ENCODE measurements around the gene OMP. TPM values are rescaled to one million over a fixed set of nuclear protein-coding genes. Genes with fewer than 3 reads are reported as not detected.
A peak's percentile ranks its signal among the peaks of the same experiment; 100 is the strongest.

The OMP gene
- total RNA-seq, 5 donors from 2014 or later (not counting 1 experiment from before 2014, with no cell fraction given) = 0.79 TPM; not detected in 4

GRCh38 chr11:77071671-77072605 is 30.7 kb upstream of the OMP start:
- ChIA-PET POLR2A (no interaction called here), CTCF (no interaction called here)
- Mint-ChIP-seq H3K9me3 (no peaks in the 10 kb centered on the region), H3K27me3 (no peaks in the 10 kb centered on the region), H3K4me1 (peaks cover 24 to 30% (median 26%) of the 10 kb centered on the region in 3 donors), H3K27ac (peak overlapping the region in 1 of 2 donors; percentile 61), H3K4me3 (no peak overlapping the region), H3K36me3 (no peaks in the 10 kb centered on the region)
- Histone ChIP-seq H3K4me3 (ENCODE audit: control insufficient read depth in 1 of 2, extremely low read depth in 1 of 2, low read length in 1 of 2) (no peak overlapping the region), H3K27ac (ENCODE audit: low read length) (peak overlapping the region; percentile 18), H3K27me3 (replicated peaks in 1 of 2; ENCODE audit: control insufficient read depth in 2 of 2, extremely low read depth in 1 of 2, insufficient read depth in 2 of 2, low read length in 1 of 2) (peaks cover 0 to 13% of the 10 kb centered on the region in 2 experiments), H3K36me3 (ENCODE audit: control insufficient read depth in 2 of 2, extremely low read depth in 1 of 2, insufficient read depth in 1 of 2, low read length in 1 of 2) (no peaks in the 10 kb centered on the region), H3K4me1 (ENCODE audit: control insufficient read depth in 1 of 2, extremely low read depth in 1 of 2, insufficient read depth in 2 of 2, low read length in 2 of 2) (peaks cover 0 to 49% of the 10 kb centered on the region in 2 experiments), H3K9me3 (no peaks in the 10 kb centered on the region)
- no peak for ATAC-seq (replicated peaks in 1 of 4)
- 64% methylated on average over 12 of the region's 15 CpGs for WGBS (ENCODE audit: insufficient coverage)
- peak in 1 of 35 experiments; percentile 17 for DNase-seq

- Mint-ChIP-seq H3K36me3 (no peaks in the 10 kb centered on the region), H3K27ac (no peak overlapping the region), H3K27me3 (no peaks in the 10 kb centered on the region), H3K9me3 (no peaks in the 10 kb centered on the region), H3K4me1 (peaks cover 18 to 29% (median 21%) of the 10 kb centered on the region in 3 donors), H3K4me3 (peak overlapping the region in 1 of 3 donors; percentile 20)
- ChIA-PET CTCF (no interaction called here), POLR2A (interaction anchor here in 1 of 2 donors (0.5 kb wide), 1 partner anchor 19 kb away, joined by 3 read pairs; no protein-coding TSS in a partner anchor)
- 8% methylated on average over 2 of the region's 8 CpGs for WGBS (ENCODE audit: insufficient coverage)
- peak in 2 of 4 experiments; percentile 18 to 50 for ATAC-seq (replicated peaks in 1 of 4)
- Histone ChIP-seq H3K36me3 (ENCODE audit: control insufficient read depth in 2 of 2, extremely low read depth in 1 of 2, insufficient read depth in 1 of 2, low read length in 1 of 2) (no peaks in the 10 kb centered on the region), H3K9me3 (no peaks in the 10 kb centered on the region), H3K4me3 (ENCODE audit: control insufficient read depth in 1 of 2, extremely low read depth in 1 of 2, low read length in 1 of 2) (no peak overlapping the region), H3K27me3 (replicated peaks in 1 of 2; ENCODE audit: control insufficient read depth in 2 of 2, extremely low read depth in 1 of 2, insufficient read depth in 2 of 2, low read length in 1 of 2) (peaks cover 0 to 13% of the 10 kb centered on the region in 2 experiments), H3K4me1 (ENCODE audit: control insufficient read depth in 1 of 2, extremely low read depth in 1 of 2, insufficient read depth in 2 of 2, low read length in 2 of 2) (peaks cover 0 to 40% of the 10 kb centered on the region in 2 experiments), H3K27ac (ENCODE audit: low read length) (peak overlapping the region; percentile 18)
- peak in 3 of 35 experiments; percentile 8 to 21 (median 14) for DNase-seq
These were observed 29.8 kb upstream of the OMP start for GRCh38 chr11:77072851-77073327.

- Mint-ChIP-seq H3K27me3 (no peaks in the 10 kb centered on the region), H3K36me3 (no peaks in the 10 kb centered on the region), H3K27ac (no peak overlapping the region), H3K4me3 (peak overlapping the region in 1 of 3 donors; percentile 20), H3K4me1 (peaks cover 18 to 24% (median 21%) of the 10 kb centered on the region in 3 donors), H3K9me3 (no peaks in the 10 kb centered on the region)
- H3K4me1 ChIP-seq (ENCODE audit: control insufficient read depth in 1 of 2, extremely low read depth in 1 of 2, insufficient read depth in 2 of 2, low read length in 2 of 2) = peaks cover 0 to 35% of the 10 kb centered on the region in 2 experiments
- WGBS (ENCODE audit: insufficient coverage) = 87% methylated on average over 7 of the region's 11 CpGs
- ATAC-seq (replicated peaks in 1 of 4) (no peak), DNase-seq (peak in 3 of 35 experiments; percentile 5 to 19 (median 18))
- CTCF ChIA-PET = no interaction called here
- no peaks in the 10 kb centered on the region for H3K9me3 ChIP-seq
- H3K27me3 ChIP-seq (replicated peaks in 1 of 2; ENCODE audit: control insufficient read depth in 2 of 2, extremely low read depth in 1 of 2, insufficient read depth in 2 of 2, low read length in 1 of 2) = peaks cover 0 to 13% of the 10 kb centered on the region in 2 experiments
- H3K36me3 ChIP-seq (ENCODE audit: control insufficient read depth in 2 of 2, extremely low read depth in 1 of 2, insufficient read depth in 1 of 2, low read length in 1 of 2) = no peaks in the 10 kb centered on the region
- POLR2A ChIA-PET = no interaction called here
- no peak overlapping the region for H3K27ac ChIP-seq (ENCODE audit: low read length)
- H3K4me3 ChIP-seq (ENCODE audit: control insufficient read depth in 1 of 2, extremely low read depth in 1 of 2, low read length in 1 of 2) = no peak overlapping the region
These were observed 29.2 kb upstream of the OMP start for GRCh38 chr11:77073328-77074001.

- H3K27me3 ChIP-seq (replicated peaks in 1 of 2; ENCODE audit: control insufficient read depth in 2 of 2, extremely low read depth in 1 of 2, insufficient read depth in 2 of 2, low read length in 1 of 2) = peaks cover 0 to 13% of the 10 kb centered on the region in 2 experiments
- ChIA-PET CTCF (interaction anchor here in 1 of 2 donors (0.6 kb wide), 1 partner anchor 8 kb away, joined by 3 read pairs; no protein-coding TSS in a partner anchor), POLR2A (no interaction called here)
- H3K4me1 ChIP-seq (ENCODE audit: control insufficient read depth in 1 of 2, extremely low read depth in 1 of 2, insufficient read depth in 2 of 2, low read length in 2 of 2) = peaks cover 0 to 35% of the 10 kb centered on the region in 2 experiments
- ATAC-seq (replicated peaks in 1 of 4) = no peak
- Mint-ChIP-seq H3K36me3 (no peaks in the 10 kb centered on the region), H3K27me3 (no peaks in the 10 kb centered on the region), H3K4me1 (peaks cover 18 to 22% (median 19%) of the 10 kb centered on the region in 3 donors), H3K27ac (no peak overlapping the region), H3K4me3 (no peak overlapping the region), H3K9me3 (peaks cover 0 to 7% (median 0%) of the 10 kb centered on the region in 3 donors)
- DNase-seq = no peak
- 100% methylated on average over 1 of the region's 5 CpGs for WGBS (ENCODE audit: insufficient coverage)
- H3K36me3 ChIP-seq (ENCODE audit: control insufficient read depth in 2 of 2, extremely low read depth in 1 of 2, insufficient read depth in 1 of 2, low read length in 1 of 2) = no peaks in the 10 kb centered on the region
- H3K9me3 ChIP-seq = no peaks in the 10 kb centered on the region
- H3K4me3 ChIP-seq (ENCODE audit: control insufficient read depth in 1 of 2, extremely low read depth in 1 of 2, low read length in 1 of 2) = no peak overlapping the region
- no peak overlapping the region for H3K27ac ChIP-seq (ENCODE audit: low read length)
These were observed 28.4 kb upstream of the OMP start for GRCh38 chr11:77074205-77074604.

- no peak overlapping the region for H3K4me3 Mint-ChIP-seq
- H3K27ac Mint-ChIP-seq = no peak overlapping the region
- ChIA-PET POLR2A (no interaction called here), CTCF (interaction anchor here in 1 of 2 donors (0.6 kb wide), 1 partner anchor 8 kb away, joined by 3 read pairs; no protein-coding TSS in a partner anchor)
- ATAC-seq (replicated peaks in 1 of 4) (no peak), DNase-seq (peak in 1 of 35 experiments; percentile 16)
- 82% methylated on average over 9 of the region's 15 CpGs for WGBS (ENCODE audit: insufficient coverage)
- H3K4me1 ChIP-seq (ENCODE audit: control insufficient read depth in 1 of 2, extremely low read depth in 1 of 2, insufficient read depth in 2 of 2, low read length in 2 of 2) = peaks cover 0 to 35% of the 10 kb centered on the region in 2 experiments
- peaks cover 18 to 22% (median 21%) of the 10 kb centered on the region in 3 donors for H3K4me1 Mint-ChIP-seq
- no peak overlapping the region for H3K27ac ChIP-seq (ENCODE audit: low read length)
- no peaks in the 10 kb centered on the region for H3K27me3 Mint-ChIP-seq
- no peaks in the 10 kb centered on the region for H3K36me3 Mint-ChIP-seq
- no peaks in the 10 kb centered on the region for H3K36me3 ChIP-seq (ENCODE audit: control insufficient read depth in 2 of 2, extremely low read depth in 1 of 2, insufficient read depth in 1 of 2, low read length in 1 of 2)
- peaks cover 0 to 12% of the 10 kb centered on the region in 2 experiments for H3K27me3 ChIP-seq (replicated peaks in 1 of 2; ENCODE audit: control insufficient read depth in 2 of 2, extremely low read depth in 1 of 2, insufficient read depth in 2 of 2, low read length in 1 of 2)
- H3K9me3 ChIP-seq = no peaks in the 10 kb centered on the region
- H3K4me3 ChIP-seq (ENCODE audit: control insufficient read depth in 1 of 2, extremely low read depth in 1 of 2, low read length in 1 of 2) = no peak overlapping the region
- H3K9me3 Mint-ChIP-seq = peaks cover 0 to 7% (median 0%) of the 10 kb centered on the region in 3 donors
These were observed 27.9 kb upstream of the OMP start for GRCh38 chr11:77074626-77075221.

Data from T-cell (primary cell).